Naive thymus-derived CD8-positive, alpha-beta T cell (primary cell): ENCODE measurements around the gene GGTLC1. TPM values are rescaled to one million over a fixed set of nuclear protein-coding genes. Genes with fewer than 3 reads are reported as not detected.

Experiments
- ATAC-seq, 2 donors: fragments of 150-1000 bp; cut with Tn5 transposase in 1 of 2; sonication (Bioruptor Pico), chemical (Tn5 transposase) in 1 of 2; 1 replicate in 1 of 2; 2 replicates in 1 of 2; pipeline ENCODE4 v1.10.0; 2021; ENCODE audit warnings: mild to moderate bottlenecking in 2 of 2, moderate library complexity in 2 of 2
- POLR2A ChIA-PET: fragments of 350-600 bp; sonication (Branson Sonifier 250); formaldehyde crosslinking; loops from one replicate; lab custom pipeline; 2021; ENCODE audit warnings: antibody characterized with exemption; lab: Charles Lee
- DNase-seq, 10 donors: peaks; one replicate each; pipeline versions ENCODE4 v3.0.0 to v3.0.0-alpha.2; 2020 to 2022
- H3K27ac Mint-ChIP-seq, 10 donors: one replicate each; pipeline ENCODE4 v1.8.0; 2020 to 2022; ENCODE audit warnings: mild to moderate bottlenecking in 10 of 10, mixed read lengths in 10 of 10, moderate library complexity in 4 of 10, inconsistent platforms in 1 of 10
- H3K27me3 Mint-ChIP-seq, 5 donors: one replicate each; pipeline ENCODE4 v1.8.0; 2021 to 2022; ENCODE audit warnings: mixed read lengths in 5 of 5
- H3K36me3 Mint-ChIP-seq, 3 donors: one replicate each; pipeline ENCODE4 v1.8.0; 2020 to 2022; ENCODE audit warnings: mixed read lengths in 3 of 3, mild to moderate bottlenecking in 2 of 3, inconsistent platforms in 1 of 3
- H3K4me1 Mint-ChIP-seq, 4 donors: one replicate each; pipeline ENCODE4 v1.8.0; 2021 to 2022; ENCODE audit warnings: mixed read lengths in 4 of 4
- H3K4me3 Mint-ChIP-seq, 10 donors: one replicate each; pipeline ENCODE4 v1.8.0; 2020 to 2022; ENCODE audit warnings: mild to moderate bottlenecking in 10 of 10, mixed read lengths in 10 of 10, moderate library complexity in 6 of 10, inconsistent platforms in 1 of 10
- H3K9me3 Mint-ChIP-seq, 9 donors: one replicate each; pipeline ENCODE4 v1.8.0; 2020 to 2022; ENCODE audit warnings: mixed read lengths in 9 of 9, mild to moderate bottlenecking in 3 of 9, inconsistent platforms in 1 of 9, moderate library complexity in 1 of 9
- polyA plus RNA-seq, 3 donors: library from polyadenylated mRNA; unstranded; fragments of 300-500 nt; fragmentation: Illumina TruSeq; gene quantifications; one replicate each; pipeline ENCODE4 v1.2.3, GENCODE V29; 2021
- total RNA-seq, 8 experiments: library from RNA in 2 of 8; stranded (reverse) in 2 of 8; gene quantifications; one replicate each; pipeline ENCODE4 v1.2.3 and lab custom pipeline; 2021 to 2026

The GGTLC1 gene
- total and polyA plus RNA-seq, 5 experiments from 2014 or later = not detected

DNA sequence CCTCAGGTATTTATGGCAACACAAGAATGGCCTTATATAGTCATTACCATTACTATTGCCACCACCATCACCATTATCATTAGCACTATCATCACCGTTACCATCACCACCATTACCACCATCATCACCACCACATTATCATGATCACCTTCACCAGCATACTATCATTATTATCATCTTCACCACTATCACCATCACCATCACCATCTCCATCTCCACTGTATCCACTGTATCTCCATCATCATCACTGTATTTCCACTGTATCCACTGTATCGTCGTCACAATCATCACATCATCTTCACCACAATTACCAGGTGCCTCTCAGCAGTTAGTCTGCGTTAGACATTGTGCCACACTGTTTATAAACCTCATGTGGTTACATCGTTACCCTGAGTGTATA lies 45.3 kb downstream of the GGTLC1 start:
- POLR2A ChIA-PET = no interaction called here
- DNase-seq (no peak), ATAC-seq (no peak)
- Mint-ChIP-seq H3K27me3 (peaks cover 0 to 10% (median 0%) of the 10 kb centered on the region in 5 donors), H3K4me1 (no peaks in the 10 kb centered on the region), H3K9me3 (no peaks in the 10 kb centered on the region), H3K36me3 (no peaks in the 10 kb centered on the region), H3K4me3 (no peak overlapping the region), H3K27ac (no peak overlapping the region)

DNA sequence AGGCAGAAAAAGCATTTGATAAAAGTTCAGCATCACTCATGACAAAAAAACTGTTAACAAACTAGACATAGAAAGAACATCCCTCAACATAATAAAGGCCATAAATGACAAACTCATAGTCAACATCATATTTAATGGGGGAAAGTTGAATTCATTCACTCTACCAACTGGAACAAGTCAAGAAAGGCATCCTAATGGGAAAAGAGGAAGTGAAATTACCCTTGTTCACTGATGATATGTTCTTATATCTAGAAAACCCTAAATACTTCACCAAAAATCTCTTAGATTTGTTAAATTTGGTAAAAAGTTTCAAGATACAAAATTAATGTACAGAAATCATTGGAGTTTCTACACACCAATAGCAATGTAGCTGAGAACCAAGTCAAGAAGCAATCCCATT lies 48.9 kb downstream of the GGTLC1 start:
- Mint-ChIP-seq H3K27me3 (peaks cover 0 to 3% (median 0%) of the 10 kb centered on the region in 5 donors), H3K4me1 (peaks cover 0 to 3% (median 1%) of the 10 kb centered on the region in 4 donors), H3K4me3 (no peak overlapping the region), H3K9me3 (no peaks in the 10 kb centered on the region), H3K27ac (no peak overlapping the region), H3K36me3 (no peaks in the 10 kb centered on the region)
- ATAC-seq (no peak), DNase-seq (no peak)
- POLR2A ChIA-PET = no interaction called here

DNA sequence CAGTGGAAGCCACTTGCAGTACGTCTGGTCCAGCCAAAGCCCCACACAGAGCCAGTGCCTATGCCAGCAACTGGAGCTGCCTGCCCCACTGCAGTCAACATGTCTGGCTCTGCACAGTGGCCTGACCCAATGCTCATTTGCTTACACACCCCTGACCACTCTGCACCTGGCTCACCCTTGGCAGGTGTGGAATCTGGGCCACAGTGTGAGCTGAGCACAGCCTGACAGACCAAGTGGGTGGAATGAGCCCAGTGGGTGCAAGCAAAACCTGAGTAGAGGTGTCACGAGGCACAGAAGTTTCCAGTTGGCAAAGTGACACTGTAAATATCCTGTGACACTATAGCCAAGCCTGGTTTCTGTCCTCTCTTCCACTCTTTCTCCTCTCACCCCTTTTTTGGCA lies 49.5 kb downstream of the GGTLC1 start:
- ATAC-seq (no peak), DNase-seq (no peak)
- Mint-ChIP-seq H3K36me3 (no peaks in the 10 kb centered on the region), H3K4me1 (peaks cover 0 to 3% (median 1%) of the 10 kb centered on the region in 4 donors), H3K27me3 (peaks cover 0 to 3% (median 0%) of the 10 kb centered on the region in 5 donors), H3K4me3 (no peak overlapping the region), H3K27ac (no peak overlapping the region), H3K9me3 (no peaks in the 10 kb centered on the region)
- POLR2A ChIA-PET = no interaction called here

DNA sequence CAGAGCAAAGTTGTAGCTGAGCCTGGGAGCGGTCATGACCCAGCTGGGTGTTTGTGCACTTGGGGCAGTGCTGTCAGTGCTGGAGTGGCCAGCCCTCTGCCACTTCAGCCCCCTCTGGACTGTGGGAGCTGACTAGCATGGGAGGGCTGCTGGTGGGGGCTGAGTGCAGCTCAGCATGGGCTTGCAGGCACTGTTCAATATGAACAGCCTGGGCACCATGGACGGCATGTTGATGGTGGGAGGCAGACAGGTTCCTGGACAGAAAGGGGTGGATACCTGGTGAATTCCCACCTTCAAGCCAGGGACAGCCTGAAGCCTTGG lies 50.5 kb downstream of the GGTLC1 start:
- Mint-ChIP-seq H3K9me3 (no peaks in the 10 kb centered on the region), H3K27me3 (peaks cover 0 to 3% (median 0%) of the 10 kb centered on the region in 5 donors), H3K36me3 (no peaks in the 10 kb centered on the region), H3K4me3 (no peak overlapping the region), H3K4me1 (peaks cover 0 to 3% (median 1%) of the 10 kb centered on the region in 4 donors), H3K27ac (no peak overlapping the region)
- POLR2A ChIA-PET = interaction anchor here (1.4 kb wide), 1 partner anchor 89 kb away, joined by 3 read pairs; no protein-coding TSS in a partner anchor
- ATAC-seq = no peak
- DNase-seq = no peak

DNA sequence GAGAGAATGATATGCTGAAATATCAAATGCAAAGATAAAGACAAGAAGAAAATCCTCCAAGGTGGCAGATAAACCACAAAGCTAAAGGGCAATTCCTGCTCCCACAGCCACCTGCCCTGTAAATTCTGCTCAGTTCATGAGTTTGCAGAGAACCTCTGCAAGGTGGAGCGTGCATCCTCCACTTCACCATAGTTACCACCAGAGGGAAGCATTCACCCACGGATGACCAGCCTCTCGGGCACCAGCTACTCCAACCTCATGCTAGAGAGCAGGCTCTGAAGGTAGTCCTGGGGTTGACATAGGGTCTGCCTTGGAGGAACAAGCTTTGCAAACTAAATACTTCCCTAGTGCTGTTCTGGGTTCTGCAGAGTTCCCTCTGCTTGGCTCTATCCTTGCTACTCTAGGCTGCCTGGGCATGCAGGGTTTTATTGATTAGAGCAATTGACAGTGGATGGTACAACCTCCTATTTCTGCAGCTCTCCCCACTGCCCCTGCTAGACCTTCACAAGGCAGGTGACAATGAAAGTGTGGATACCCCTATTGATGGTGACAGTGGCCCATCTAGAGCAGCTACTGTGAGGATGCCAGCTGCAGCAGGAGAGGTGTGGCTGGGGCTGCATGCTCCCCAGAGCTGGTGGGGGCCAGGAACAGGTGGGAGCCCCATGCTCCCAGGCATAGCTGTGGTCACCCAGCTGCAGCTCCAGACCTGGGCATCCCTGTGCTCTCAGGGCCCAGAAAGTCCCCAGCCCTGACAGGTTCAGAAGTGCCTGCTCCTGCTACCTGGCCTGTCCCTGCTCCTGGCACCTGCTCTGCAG lies 51.1 kb downstream of the GGTLC1 start:
- Mint-ChIP-seq H3K27ac (peak overlapping the region in 1 of 10 donors; percentile 17), H3K36me3 (no peaks in the 10 kb centered on the region), H3K4me3 (no peak overlapping the region), H3K9me3 (no peaks in the 10 kb centered on the region), H3K27me3 (peaks cover 0 to 3% (median 0%) of the 10 kb centered on the region in 5 donors), H3K4me1 (peaks cover 0 to 3% (median 1%) of the 10 kb centered on the region in 4 donors)
- ATAC-seq (peak; percentile 96 to 99), DNase-seq (peak; percentile 42 to 80 (median 70))
- POLR2A ChIA-PET = interaction anchor here (0.8 to 1.4 kb wide), 2 partner anchors 8 to 90 kb away, joined by 3 read pairs; no protein-coding TSS in a partner anchor

Other genes with a start within 250 kb of the GGTLC1 start
- gene CST1, start 237.8 kb downstream of the GGTLC1 start, total RNA-seq = not detected
- not detected for gene CST1, start 237.8 kb downstream of the GGTLC1 start, polyA plus RNA-seq
- not detected for gene CST2, start 162.1 kb downstream of the GGTLC1 start, total RNA-seq
- gene CST2, start 162.1 kb downstream of the GGTLC1 start, polyA plus RNA-seq = not detected
- gene CST5, start 109.0 kb downstream of the GGTLC1 start, total RNA-seq = not detected
- not detected for gene CST5, start 109.0 kb downstream of the GGTLC1 start, polyA plus RNA-seq